ENCODE data around the gene LRRC4. TPM values are rescaled to one million over a fixed set of nuclear protein-coding genes. Genes with fewer than 3 reads are reported as not detected.

Gene LRRC4
- total and polyA plus RNA-seq, 10 donors = 0.78 to 43.4 (median 15.8) TPM

DNA sequence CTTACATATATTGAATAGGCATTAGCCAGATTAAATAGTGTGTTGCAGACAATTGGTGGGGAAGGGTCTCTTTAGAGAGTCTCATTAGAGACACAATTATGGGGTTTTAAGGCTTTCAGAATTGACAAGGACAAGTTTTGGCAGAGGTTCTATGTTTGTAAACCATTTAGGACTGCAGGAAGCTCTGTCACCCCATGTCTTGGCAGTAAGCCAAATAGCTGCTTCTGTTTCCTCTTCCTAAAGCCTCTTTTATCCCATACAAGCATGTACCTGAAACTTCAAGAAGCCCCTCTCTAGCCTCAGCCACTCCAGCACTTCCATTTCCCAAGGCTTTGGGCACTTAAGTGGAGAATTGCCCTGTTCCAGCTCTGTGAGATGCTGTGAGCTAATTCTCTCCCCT, 21.8 kb upstream of the LRRC4 start:
- Histone ChIP-seq H3K27ac (no peak overlapping the region), H3K4me3 (no peak overlapping the region), H3K4me1 (peaks cover 0 to 18% (median 9%) of the 10 kb centered on the region in 6 donors), H3K27me3 (replicated peaks in 1 of 7) (no peaks in the 10 kb centered on the region), H3K9me3 (no peaks in the 10 kb centered on the region), H3K36me3 (peaks cover 0 to 35% (median 1%) of the 10 kb centered on the region in 6 donors)
- no peak for DNase-seq
- TF ChIP-seq POLR2A (IDR thresholded peaks at IDR 0.05) = no peak
- TF ChIP-seq, protein P1, sequence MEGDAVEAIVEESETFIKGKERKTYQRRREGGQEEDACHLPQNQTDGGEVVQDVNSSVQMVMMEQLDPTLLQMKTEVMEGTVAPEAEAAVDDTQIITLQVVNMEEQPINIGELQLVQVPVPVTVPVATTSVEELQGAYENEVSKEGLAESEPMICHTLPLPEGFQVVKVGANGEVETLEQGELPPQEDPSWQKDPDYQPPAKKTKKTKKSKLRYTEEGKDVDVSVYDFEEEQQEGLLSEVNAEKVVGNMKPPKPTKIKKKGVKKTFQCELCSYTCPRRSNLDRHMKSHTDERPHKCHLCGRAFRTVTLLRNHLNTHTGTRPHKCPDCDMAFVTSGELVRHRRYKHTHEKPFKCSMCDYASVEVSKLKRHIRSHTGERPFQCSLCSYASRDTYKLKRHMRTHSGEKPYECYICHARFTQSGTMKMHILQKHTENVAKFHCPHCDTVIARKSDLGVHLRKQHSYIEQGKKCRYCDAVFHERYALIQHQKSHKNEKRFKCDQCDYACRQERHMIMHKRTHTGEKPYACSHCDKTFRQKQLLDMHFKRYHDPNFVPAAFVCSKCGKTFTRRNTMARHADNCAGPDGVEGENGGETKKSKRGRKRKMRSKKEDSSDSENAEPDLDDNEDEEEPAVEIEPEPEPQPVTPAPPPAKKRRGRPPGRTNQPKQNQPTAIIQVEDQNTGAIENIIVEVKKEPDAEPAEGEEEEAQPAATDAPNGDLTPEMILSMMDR (IDR thresholded peaks at IDR 0.05 in 8 of 11, conservative IDR thresholded peaks at IDR 0.05 in 3 of 11) = no peak
- TF ChIP-seq POLR2AphosphoS5 (IDR thresholded peaks at IDR 0.05) = no peak
- intact Hi-C loops (cut with DNase I; ENCODE audit: low total_unique reads) = no loop called here

GRCh38 chr7:128052404-128052803, 21.2 kb upstream of the LRRC4 start:
- TF ChIP-seq POLR2AphosphoS5 (IDR thresholded peaks at IDR 0.05) = no peak
- TF ChIP-seq POLR2A (IDR thresholded peaks at IDR 0.05) = no peak
- TF ChIP-seq, protein P1 (IDR thresholded peaks at IDR 0.05 in 8 of 11, conservative IDR thresholded peaks at IDR 0.05 in 3 of 11) = no peak
- H3K9me3 ChIP-seq = no peaks in the 10 kb centered on the region
- H3K27me3 ChIP-seq (replicated peaks in 1 of 7) = no peaks in the 10 kb centered on the region
- H3K36me3 ChIP-seq = peaks cover 0 to 29% (median 1%) of the 10 kb centered on the region in 6 donors
- WGBS, 5 donors = 95 to 98% (median 96%) methylated on average over 7 to 9 of the region's 9 CpGs
- no peak overlapping the region for H3K4me3 ChIP-seq
- intact Hi-C loops (cut with DNase I; ENCODE audit: low total_unique reads) = no loop called here
- no peak overlapping the region for H3K27ac ChIP-seq
- DNase-seq = no peak
- peaks cover 0 to 18% (median 9%) of the 10 kb centered on the region in 6 donors for H3K4me1 ChIP-seq

- Histone ChIP-seq H3K4me1 (peaks cover 0 to 28% (median 5%) of the 10 kb centered on the region in 6 donors), H3K36me3 (peaks cover 0 to 13% (median 0%) of the 10 kb centered on the region in 6 donors), H3K27me3 (replicated peaks in 1 of 7) (no peaks in the 10 kb centered on the region), H3K27ac (no peak overlapping the region), H3K9me3 (no peaks in the 10 kb centered on the region), H3K4me3 (no peak overlapping the region)
- WGBS, 5 donors = 75 to 86% (median 77%) methylated on average over 1 of the region's 1 CpG
- DNase-seq = no peak
- TF ChIP-seq, protein P1 (IDR thresholded peaks at IDR 0.05 in 8 of 11, conservative IDR thresholded peaks at IDR 0.05 in 3 of 11) = no peak
- TF ChIP-seq POLR2A (IDR thresholded peaks at IDR 0.05) = no peak
- no peak for TF ChIP-seq POLR2AphosphoS5 (IDR thresholded peaks at IDR 0.05)
- intact Hi-C loops (cut with DNase I; ENCODE audit: low total_unique reads) = no loop called here
Measured at GRCh38 chr7:128045766-128046165, 14.5 kb upstream of the LRRC4 start.

DNA sequence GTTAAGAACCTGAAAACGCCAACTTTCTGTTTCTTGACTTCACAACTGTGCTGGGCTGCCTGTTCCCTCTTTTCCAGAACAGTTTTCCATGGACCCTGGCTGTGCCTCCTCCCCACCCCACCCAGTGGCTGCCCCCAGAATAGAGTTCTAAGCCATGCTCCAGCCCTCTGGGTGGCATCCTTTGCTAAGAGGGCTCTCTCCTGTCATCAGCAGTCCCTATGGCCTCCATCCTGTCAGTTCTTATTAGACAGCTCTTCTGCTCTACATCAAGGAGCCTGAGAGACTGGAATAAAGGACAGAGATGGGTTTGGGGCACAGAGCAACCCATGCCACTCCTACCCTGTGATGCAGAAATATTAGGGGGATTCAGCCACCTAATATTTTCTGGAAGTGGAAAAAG, 13.9 kb upstream of the LRRC4 start:
- 85 to 100% (median 96%) methylated on average over 1 of the region's 1 CpG for WGBS, 5 donors
- H3K4me3 ChIP-seq = no peak overlapping the region
- TF ChIP-seq POLR2A (IDR thresholded peaks at IDR 0.05) = no peak
- no peak for TF ChIP-seq POLR2AphosphoS5 (IDR thresholded peaks at IDR 0.05)
- TF ChIP-seq, protein P1 (IDR thresholded peaks at IDR 0.05 in 8 of 11, conservative IDR thresholded peaks at IDR 0.05 in 3 of 11) = no peak
- H3K36me3 ChIP-seq = peaks cover 0 to 13% (median 0%) of the 10 kb centered on the region in 6 donors
- intact Hi-C loops (cut with DNase I; ENCODE audit: low total_unique reads) = no loop called here
- H3K27me3 ChIP-seq (replicated peaks in 1 of 7) = no peaks in the 10 kb centered on the region
- H3K4me1 ChIP-seq = peaks cover 0 to 28% (median 5%) of the 10 kb centered on the region in 6 donors
- DNase-seq = no peak
- no peak overlapping the region for H3K27ac ChIP-seq
- H3K9me3 ChIP-seq = no peaks in the 10 kb centered on the region

Data from spleen (tissue), 11 donors.